Lower leg skin (tissue), 4 donors: ENCODE measurements around the gene RNF144A. TPM values are rescaled to one million over a fixed set of nuclear protein-coding genes. Genes with fewer than 3 reads are reported as not detected.

Source experiments
- DNase-seq, 2 donors: peaks; one replicate each; pipeline ENCODE4 v3.0.0-alpha.2; 2019; ENCODE audit warnings: low spot score in 2 of 2
- H3K4me3 ChIP-seq: fragments of 200-600 bp; sonication (generic); 2 replicates; pipeline ENCODE4 v1.5.1; 2017; ENCODE audit warnings: mild to moderate bottlenecking, low read depth; ENCODE audit not compliant: poor library complexity, severe bottlenecking
- CTCF ChIP-seq, 3 donors: fragments of 450-650 bp; IDR thresholded peaks; one replicate each; pipeline ENCODE4 v1.5.1; 2016; ENCODE audit warnings: antibody characterized with exemption in 3 of 3, mild to moderate bottlenecking in 3 of 3, moderate library complexity in 2 of 3
- POLR2A ChIP-seq, 2 donors: fragments of 450-650 bp; IDR thresholded peaks; one replicate each; pipeline ENCODE4 v1.6.1; 2016 to 2017; ENCODE audit warnings: antibody characterized with exemption in 2 of 2, mild to moderate bottlenecking in 1 of 2, moderate library complexity in 1 of 2
- WGBS, 2 donors: methylation state at CpG; one replicate each; pipeline ENCODE4 v1.1.5; 2018; 5-methylcytosine and 5-hydroxymethylcytosine counted together
- intact Hi-C: fragments of 100-400 bp; cut with DNase I; formaldehyde crosslinking; loops from one replicate; pipeline ENCODE4 v1.15.0; 2023; ENCODE audit warnings: low total_unique reads
- total RNA-seq, 4 donors: library from RNA; depleted of rRNA; stranded (reverse); fragments of >200 nt; gene quantifications; one replicate each; pipeline ENCODE4 v1.1.0, GENCODE V29; 2016

RNF144A gene
- total RNA-seq, 4 donors from 2014 or later = 5.2 to 10.9 (median 7.6) TPM

GRCh38 chr2:6977113-6977741 is 60.0 kb downstream of the RNF144A start:
- intact Hi-C loops = no loop called here
- TF ChIP-seq POLR2A (IDR thresholded peaks at IDR 0.05) (no peak), CTCF (IDR thresholded peaks at IDR 0.05) (no peak)

GRCh38 chr2:6977786-6978185 is 60.6 kb downstream of the RNF144A start:
- WGBS, 2 donors = 90 to 93% methylated on average over 4 of the region's 4 CpGs
- intact Hi-C loops = no loop called here
- no peak for TF ChIP-seq CTCF (IDR thresholded peaks at IDR 0.05)
- no peak for TF ChIP-seq POLR2A (IDR thresholded peaks at IDR 0.05)
- no peak for DNase-seq
- H3K4me3 ChIP-seq = no peak overlapping the region

More at GRCh38 chr2:6977113-6977741, 60.0 kb downstream of the RNF144A start:
- DNase-seq = no peak
- H3K4me3 ChIP-seq = no peak overlapping the region
- WGBS, 2 donors = 60 to 65% methylated on average over 9 of the region's 9 CpGs

- 85 to 100% methylated on average over 3 of the region's 3 CpGs for WGBS, 2 donors
- intact Hi-C loops = no loop called here
- TF ChIP-seq POLR2A (IDR thresholded peaks at IDR 0.05) (no peak), CTCF (IDR thresholded peaks at IDR 0.05) (no peak)
- DNase-seq = no peak
- H3K4me3 ChIP-seq = no peak overlapping the region
Measured at GRCh38 chr2:6978991-6979390, 61.8 kb downstream of the RNF144A start.

- TF ChIP-seq CTCF (IDR thresholded peaks at IDR 0.05) (no peak), POLR2A (IDR thresholded peaks at IDR 0.05) (no peak)
- no peak for DNase-seq
- WGBS, 2 donors = 79 to 83% methylated on average over 5 of the region's 5 CpGs
- no peak overlapping the region for H3K4me3 ChIP-seq
- intact Hi-C loops = no loop called here
Measured at GRCh38 chr2:6982449-6982848, 65.2 kb downstream of the RNF144A start.

- intact Hi-C loops = no loop called here
- WGBS, 2 donors = 50 to 63% methylated on average over 6 of the region's 6 CpGs
- no peak for DNase-seq
- TF ChIP-seq CTCF (IDR thresholded peaks at IDR 0.05) (no peak), POLR2A (IDR thresholded peaks at IDR 0.05) (no peak)
- no peak overlapping the region for H3K4me3 ChIP-seq
Measured at GRCh38 chr2:6982934-6983589, 65.8 kb downstream of the RNF144A start.
